Limb (tissue), 2 donors: Measurements from ENCODE around the gene PRKN.
"Not testable (repeated sequence)": the region's sequence is repeated elsewhere in the genome, so short reads cannot be mapped to it uniquely, and the experiment has no call there.

Experiments
- DNase-seq, 2 donors: peaks; one replicate each; pipeline ENCODE4 v3.0.0-alpha.2; 2016; ENCODE audit errors: extremely low spot score in 2 of 2

Gene PRKN

DNA sequence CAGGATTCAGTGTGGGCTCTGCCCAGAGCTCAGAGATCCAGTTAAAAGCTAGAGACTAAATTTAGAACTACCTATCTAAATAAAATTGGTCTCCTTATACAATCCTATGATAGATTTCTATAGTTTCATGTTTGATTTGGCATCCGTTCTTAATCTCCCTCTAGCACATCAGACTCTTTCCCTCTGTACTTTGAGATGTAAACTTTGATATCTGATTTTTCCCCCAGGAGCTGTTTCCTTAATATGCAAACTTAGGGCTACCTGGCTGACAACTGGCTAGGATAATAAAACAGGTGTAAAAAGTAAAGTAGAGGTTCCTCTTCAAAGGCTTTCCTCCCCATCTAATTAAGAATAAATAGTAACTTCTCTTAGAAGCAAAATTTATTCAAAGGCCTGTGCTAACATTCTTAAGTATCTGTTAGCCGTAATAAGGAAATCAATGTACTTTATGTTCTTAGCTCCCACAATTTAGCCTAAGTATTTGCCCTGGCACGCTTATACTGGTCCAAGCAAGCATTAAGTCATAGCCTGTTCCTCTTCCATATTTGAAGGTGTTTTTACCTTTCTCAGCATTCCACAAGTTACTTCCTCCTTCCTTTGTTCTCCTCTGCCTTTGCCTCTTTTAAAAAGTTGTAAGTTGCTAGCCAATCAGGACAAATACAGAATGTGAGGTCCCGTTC lies 1396.0 kb downstream of the PRKN start:
- not testable (repeated sequence) for DNase-seq

- no peak for DNase-seq
These were observed 1400.1 kb downstream of the PRKN start for GRCh38 chr6:161327360-161327953.

DNA sequence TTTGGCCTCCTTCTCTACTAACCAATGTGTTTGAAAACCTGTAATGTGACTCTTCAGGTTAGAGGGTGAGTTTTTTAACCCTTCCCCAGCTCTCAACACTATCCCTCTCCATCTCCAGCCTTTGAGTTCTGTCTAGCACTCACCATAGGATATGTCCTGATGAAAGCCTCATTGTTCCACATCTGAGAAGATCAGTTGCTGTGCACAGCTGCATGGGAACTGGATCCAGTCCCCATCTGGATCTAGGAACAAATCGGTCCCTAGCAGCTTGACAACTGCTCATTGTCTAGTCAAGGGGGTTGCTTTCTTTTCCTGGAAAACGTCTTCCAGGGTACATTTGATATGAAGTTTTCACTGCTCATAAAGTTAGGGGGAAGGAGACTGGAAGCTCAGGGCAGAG lies 1408.3 kb downstream of the PRKN start:
- DNase-seq, result no peak

GRCh38 chr6:161318456-161318855 lies 1409.1 kb downstream of the PRKN start:
- no peak for DNase-seq

- no peak for DNase-seq
These were observed 1411.0 kb downstream of the PRKN start for GRCh38 chr6:161316531-161316930.

- not testable (repeated sequence) for DNase-seq
These were observed 1412.2 kb downstream of the PRKN start for GRCh38 chr6:161315246-161315917.

- DNase-seq, result not testable (repeated sequence)
These were observed 1412.9 kb downstream of the PRKN start for GRCh38 chr6:161314541-161315245.

- no peak for DNase-seq
These were observed 1413.5 kb downstream of the PRKN start for GRCh38 chr6:161313940-161314509.

DNA sequence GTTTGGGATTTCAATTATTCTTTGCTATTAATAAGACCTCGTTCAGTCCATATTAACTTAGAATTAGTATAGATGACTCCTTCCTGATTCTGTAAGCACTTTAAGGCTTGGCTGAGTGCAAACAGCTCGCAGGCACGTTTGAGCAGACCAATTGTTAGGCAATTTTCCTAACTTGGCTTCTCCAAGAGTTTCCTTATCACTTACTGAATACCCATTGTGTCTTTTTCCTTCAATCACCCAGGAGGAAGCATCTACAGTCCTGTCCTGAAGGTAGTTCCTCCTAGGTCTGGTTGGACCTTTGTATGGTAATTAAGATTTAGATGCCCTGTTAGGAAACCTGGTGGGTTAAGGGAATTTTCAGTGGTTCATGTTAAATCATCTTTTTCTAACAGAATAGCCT lies 1414.1 kb downstream of the PRKN start:
- DNase-seq, result not testable (repeated sequence)

DNA sequence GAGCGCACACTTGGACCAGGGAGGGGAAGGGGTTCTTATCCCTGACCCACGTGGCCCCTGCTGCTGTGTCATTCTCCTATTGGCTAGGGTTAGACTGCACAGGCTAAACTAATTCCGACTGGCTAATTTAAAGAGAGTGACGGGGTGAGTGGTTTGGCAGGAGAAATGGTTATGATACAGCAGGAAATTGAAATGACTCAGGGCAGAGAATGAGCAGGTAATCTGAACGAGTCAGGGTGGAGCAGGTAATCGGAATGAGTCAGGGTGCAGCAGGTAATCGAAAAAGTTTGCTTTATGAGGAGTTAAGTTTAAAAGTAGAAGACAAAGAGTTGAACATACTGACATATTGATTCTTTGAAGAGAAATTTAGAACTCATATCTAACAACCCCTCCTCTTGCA lies 1417.8 kb downstream of the PRKN start:
- not testable (repeated sequence) for DNase-seq

GRCh38 chr6:161308075-161308655 lies 1419.4 kb downstream of the PRKN start:
- DNase-seq, result no peak

DNA sequence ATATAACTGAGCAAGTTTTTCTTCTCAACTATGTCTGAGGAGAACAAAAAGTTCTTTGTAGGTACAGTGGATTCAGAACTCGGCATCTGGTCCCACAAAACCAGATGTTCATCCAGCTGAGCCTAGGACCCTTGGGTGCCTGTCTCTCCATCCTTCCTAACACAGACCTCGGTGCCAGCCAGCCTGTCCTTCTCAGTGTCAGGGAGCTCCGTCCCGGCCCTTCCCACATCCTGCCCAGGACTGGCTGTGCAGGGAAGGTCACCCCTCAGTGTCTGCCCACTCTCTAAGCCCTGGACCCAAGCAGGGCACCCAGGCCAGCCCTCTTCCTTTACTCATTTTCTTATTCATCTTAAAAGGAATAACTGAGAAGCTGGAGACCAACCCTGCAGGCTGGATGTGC lies 1421.7 kb downstream of the PRKN start:
- no peak for DNase-seq

DNA sequence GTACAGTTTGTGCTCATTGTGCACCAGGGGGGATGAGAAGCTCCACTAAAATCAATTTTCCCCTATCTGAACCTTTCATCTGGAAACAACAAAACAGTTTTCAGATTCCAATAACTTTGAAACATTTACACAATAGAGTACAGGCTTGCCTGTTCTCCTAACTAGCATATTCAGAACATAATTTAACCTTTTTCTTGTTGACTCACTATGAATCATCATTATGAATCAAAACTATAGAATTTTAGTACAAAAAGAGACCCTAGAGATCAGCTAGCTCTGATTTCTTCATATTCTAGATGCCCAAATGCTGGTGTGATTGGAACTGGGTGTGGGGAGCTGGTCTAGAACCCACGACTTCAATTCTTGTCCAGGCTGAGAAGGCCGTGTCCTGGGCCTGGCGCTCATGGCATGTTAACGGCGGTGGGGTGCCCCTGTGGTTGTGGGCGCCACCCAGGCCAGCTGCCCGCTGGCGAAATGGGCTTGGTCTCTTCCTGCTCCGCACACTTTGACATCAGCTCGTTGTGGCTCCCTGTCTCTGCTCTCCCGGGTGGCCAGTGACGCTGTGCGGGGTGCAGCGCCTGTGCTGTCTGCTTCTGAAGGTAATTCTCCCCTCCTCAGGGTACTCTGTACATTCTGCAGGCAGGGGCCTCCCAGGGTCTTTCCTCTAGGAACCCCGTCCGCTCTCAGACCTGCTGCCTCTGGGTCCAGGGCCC lies 1423.8 kb downstream of the PRKN start:
- no peak for DNase-seq

GRCh38 chr6:161302949-161303348 lies 1424.6 kb downstream of the PRKN start:
- no peak for DNase-seq

DNA sequence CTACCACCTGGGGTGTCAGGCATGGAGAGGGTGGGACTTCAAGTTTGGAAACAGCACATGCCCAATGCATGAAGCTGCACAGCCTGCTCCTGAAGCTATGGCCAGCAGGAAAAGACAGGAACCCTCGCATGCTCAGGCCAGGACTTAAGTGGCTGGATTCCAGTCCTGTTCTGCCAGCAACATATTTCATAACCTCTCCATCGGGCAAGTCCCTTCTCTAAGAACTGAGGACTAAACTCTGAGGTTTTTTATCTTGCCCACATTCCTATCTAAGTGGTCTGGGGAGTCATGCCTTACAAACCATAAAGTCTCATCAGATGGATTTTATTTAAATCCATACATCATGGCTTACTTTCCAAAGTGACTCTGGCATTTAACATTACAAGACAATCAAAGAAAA lies 1426.2 kb downstream of the PRKN start:
- DNase-seq, result no peak

- no peak for DNase-seq
These were observed 1426.7 kb downstream of the PRKN start for GRCh38 chr6:161300823-161301222.

DNA sequence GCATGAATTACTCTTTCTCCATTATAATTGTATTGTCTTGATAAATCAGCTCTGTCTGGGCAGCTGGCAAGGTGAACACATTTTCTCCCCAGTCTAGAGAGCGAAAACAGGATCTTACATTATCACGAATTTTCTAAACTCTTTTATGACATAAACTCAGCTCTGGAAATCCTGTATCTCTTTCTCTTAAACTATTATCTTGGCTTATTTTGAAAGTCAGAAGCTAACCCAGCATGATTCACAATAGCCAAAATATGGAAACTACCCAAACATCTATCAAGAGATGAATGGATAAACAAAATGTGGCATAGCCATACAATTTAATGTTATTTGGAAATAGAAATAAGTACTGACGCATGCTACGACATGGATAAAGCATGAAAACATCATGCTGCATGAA lies 1427.8 kb downstream of the PRKN start:
- no peak for DNase-seq
